ENCODE data around the gene DOCK1. TPM values are rescaled to one million over a fixed set of nuclear protein-coding genes. Genes with fewer than 3 reads are reported as not detected.

Gene DOCK1
- total RNA-seq, 1 experiment from 2014 or later, result 60.4 TPM

Other genes starting within 250 kb of the DOCK1 start
- gene C10orf90, start 234.7 kb upstream of the DOCK1 start, total RNA-seq (2014; rRNA removed; shearing (Covaris generic)), result not detected in 2 replicates